GM03348 (cell line): ENCODE data around the gene ZFP57.
A peak's percentile ranks its signal among the peaks of the same experiment; 100 is the strongest.

ENCODE experiments used
- DNase-seq: peaks from one replicate; pipeline ENCODE4 v3.0.0; 2012; ENCODE audit warnings: low spot score

Gene ZFP57

DNA sequence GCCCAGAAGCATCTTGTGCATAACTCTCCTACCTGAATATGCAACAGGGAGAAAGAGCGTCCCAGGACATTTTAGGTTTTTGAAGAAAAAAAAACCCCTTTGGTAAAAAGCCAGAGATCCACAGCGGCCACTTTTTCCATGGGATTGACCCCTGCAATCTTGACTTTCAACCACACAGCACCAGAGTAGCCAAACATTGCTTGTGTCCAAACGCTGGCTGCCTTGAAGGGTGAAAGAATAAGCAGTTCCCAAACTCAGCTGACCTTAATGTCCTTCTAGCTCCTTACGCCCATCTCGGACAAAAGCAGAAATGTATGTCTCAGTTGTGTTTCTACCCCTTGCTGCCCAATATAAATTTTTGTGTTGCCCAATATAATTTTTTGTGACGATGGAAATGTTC, 25.3 kb downstream of the ZFP57 start:
- no peak for DNase-seq

DNA sequence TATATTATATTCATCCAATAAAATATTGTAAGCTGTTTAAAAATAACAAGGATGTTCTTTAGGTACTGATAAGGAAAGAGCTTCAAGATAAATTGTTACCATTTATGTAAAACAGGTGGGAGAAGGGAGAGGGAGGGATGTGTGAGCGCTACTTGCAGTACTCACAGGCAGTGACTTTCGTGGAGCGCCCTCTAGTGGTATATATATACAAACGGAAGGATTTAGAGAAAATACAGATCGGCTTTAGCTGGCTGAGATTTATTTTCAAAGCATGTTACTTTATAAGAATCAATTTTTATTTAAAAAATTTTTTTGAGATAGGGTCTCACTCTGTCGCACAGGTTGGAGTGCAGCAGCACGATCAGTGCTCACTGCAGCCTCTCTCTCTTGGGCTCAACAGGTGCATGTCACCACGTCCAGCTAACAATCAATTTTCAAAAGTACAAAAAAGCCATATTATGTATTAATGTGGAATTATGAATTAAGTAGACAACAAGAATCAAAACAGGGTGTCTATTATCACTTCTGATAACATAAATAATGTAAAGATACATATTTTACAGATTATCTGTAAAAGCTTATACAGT, 27.4 kb downstream of the ZFP57 start:
- DNase-seq: peak; percentile 76

DNA sequence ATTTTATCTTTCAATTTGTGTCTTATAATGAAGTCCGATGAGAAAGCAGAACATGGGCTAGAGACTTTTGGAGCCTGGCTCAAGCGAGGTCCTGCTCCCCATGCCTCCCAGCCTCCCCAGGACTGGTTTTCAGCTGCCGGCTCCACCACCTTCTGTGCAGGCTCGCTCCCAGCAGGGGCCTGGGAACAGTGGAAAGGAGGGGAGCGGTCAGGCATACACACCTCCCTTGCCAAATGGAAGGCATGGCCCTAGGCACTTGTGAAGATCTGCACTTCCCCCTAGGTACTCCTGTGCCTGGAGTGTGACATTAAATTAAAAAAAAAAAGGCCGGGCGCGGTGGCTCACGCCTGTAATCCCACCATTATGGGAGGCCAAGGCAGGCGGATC, 28.8 kb downstream of the ZFP57 start:
- no peak for DNase-seq

DNA sequence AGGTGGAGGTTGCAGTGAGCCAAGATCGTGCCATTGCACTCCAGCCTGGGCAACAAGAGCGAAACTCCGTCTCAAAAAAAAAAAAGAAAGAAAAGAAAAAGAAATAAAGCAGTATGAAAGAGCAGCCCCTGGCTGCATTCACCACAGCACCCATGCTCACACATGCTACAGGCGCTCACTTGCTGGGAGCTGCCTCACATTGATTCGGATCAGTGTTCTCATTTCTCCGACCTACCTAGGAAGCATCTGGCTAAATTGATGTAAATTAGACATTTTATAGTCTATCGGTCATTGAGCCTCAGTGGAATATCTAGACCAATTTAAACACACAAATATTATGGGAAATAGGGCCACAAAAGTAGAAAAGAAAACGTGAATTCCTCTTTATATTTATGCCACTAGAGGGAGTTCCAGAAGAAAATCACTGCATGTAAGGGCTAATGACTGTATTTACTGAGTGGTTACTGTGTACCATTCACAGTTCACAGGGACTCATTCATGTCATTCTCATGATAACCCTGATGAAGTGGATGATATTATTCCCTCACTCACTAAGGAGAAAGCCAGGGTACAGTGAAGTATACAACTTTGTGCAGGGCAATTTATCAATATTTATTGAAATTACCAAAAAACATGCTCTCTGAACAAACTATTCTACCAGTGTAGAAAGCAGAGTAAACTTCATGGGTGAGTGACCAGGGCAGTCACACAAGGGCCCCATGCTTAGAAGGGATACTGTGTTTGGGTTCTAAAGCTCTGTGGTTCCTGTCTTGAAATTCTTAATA, 29.3 kb downstream of the ZFP57 start:
- peak; percentile 63 for DNase-seq

DNA sequence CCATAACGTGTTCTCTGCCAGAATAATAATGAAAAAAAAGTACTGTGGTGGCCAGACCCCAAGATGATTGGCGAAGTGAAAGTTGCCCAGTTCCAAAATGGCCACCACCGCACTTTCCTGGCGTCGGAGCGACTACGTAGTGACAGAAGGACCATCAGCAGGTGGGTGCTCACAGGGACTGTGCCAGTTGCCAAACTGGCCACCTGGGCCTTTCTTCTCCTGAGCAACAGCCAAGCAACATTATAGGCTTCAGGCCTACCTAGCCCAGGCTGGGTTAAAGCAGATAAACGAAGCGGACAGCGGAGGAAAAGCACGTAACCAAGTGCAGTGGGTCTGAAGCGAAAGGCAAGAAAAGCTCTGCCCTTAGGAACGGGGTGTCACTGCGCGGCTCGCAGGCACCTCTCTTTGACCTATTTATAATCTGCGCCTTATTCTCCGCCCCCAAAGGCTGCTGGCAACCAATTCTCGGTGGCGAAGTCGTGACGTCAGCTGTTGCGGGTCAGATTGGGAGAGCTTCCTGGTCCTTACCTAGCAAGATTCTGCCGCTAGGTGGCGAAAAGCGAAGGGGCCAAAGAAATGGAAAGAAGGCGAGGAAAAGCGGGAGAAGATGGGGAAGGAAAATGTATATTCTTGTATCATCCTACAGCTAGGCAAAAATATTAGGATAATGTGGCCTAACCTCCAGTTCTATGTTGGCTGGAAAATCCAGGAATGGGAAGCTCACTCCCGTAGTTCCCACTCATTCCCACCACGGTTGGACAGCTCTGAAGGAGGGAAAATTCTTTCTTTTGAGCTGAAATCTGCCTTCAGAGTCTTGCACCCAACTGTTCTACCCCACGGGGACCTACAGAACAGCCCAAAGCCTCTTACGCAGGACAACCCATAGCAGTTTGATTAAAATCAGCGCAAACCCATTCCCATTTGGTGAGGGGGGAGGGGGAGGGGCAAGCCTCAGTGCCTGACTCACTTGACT, 31.0 kb downstream of the ZFP57 start:
- peak; percentile 96 for DNase-seq

DNA sequence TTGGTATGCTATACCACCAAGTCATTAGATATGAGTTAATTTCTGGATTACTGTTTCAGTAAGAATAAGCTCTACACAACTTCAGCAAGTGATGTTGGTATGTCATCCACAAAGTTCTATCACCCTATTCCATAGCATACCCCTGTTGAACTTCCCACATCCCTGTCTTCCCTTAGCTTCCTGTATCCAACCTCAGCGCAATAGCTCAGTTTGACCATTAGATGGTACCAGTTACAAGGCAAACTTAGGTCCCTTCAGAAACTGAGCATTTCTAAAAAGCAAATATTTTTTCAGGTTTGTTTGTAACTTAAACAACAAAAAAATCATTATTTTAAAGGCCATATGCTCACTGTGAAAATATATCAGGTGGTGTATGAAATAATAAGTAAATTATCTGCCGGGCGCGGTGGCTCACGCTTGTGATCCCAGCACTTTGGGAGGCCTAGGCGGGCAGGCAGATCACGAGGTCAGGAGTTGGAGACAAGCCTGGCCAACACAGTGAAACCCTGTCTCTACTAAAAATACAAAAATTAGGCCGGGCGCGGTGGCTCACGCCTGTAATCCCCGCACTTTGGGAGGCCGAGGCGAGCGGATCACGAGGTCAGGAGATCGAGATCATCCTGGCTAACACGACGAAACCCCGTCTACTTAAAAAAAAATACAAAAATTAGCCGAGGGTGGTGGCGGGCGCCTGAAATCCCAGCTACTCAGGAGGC, 32.9 kb downstream of the ZFP57 start:
- DNase-seq: peak; percentile 44

DNA sequence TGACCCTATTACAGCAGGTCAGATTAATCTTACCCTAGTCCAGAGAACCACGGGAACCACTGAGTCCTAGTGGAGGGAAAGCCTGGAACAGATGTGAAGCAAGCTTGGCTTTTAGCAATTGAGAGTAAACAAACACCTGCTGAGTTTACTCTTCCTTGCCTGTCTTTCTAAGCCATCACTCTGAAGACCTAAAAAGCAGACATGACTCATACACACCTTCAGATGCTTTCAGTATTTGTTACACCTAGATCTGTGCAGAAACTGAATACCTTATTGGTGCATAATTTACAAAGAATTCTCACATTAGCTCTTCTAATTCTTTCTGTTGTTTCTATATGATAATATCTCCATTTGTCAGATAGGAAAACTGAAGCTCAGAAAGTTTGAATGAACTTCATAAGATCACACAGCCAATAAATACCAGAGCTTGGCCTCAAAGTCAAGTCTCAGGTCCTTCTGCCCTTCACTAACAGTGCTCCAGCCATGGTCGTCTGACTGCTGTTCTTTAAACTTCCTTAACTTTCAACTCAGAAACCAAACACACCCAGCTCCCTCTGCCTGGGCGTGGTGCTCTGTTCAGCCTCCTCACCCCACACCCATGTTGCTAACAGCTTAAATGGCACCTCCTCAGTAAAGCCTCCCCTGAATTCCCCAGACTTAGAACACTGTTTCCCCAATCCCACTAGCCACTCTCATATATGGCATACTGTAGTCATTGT, 39.4 kb downstream of the ZFP57 start:
- no peak for DNase-seq

DNA sequence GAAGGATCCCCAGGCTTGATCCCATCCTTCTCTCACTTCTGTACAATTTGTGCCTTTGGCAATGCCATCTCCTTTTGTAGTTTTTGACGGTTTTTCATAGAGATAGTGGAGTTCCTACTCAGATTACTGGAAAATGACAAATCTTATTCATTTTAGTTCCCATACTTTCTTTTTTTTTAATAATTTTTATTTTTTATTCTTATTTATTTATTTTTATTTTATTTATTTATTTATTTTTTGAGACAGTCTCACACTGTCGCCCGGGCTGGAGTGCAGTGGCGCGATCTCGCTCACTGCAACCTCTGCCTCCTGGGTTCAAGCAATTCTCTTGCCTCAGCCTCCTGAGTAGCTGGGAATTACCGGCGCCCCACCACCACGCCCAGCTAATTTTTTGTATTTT, 43.7 kb downstream of the ZFP57 start:
- DNase-seq: no peak

DNA sequence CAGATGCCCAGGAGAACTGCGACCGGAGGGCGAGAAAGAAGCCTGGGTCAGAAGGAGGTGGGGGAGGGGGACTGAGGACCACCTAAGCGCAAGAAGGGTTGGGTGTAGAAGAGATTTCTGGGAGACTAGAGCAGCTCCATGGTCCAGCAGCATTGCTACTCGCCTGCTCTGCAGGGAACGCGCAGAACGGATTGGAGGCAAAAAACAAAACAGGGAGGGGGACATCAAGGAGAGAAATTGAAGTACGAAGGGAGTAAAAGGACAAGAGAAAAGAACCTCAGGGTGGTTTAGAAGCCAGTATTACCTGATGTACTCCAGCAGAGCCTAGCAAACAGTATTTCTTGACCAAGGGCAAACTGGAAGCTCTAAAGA, 47.4 kb downstream of the ZFP57 start:
- DNase-seq: no peak

DNA sequence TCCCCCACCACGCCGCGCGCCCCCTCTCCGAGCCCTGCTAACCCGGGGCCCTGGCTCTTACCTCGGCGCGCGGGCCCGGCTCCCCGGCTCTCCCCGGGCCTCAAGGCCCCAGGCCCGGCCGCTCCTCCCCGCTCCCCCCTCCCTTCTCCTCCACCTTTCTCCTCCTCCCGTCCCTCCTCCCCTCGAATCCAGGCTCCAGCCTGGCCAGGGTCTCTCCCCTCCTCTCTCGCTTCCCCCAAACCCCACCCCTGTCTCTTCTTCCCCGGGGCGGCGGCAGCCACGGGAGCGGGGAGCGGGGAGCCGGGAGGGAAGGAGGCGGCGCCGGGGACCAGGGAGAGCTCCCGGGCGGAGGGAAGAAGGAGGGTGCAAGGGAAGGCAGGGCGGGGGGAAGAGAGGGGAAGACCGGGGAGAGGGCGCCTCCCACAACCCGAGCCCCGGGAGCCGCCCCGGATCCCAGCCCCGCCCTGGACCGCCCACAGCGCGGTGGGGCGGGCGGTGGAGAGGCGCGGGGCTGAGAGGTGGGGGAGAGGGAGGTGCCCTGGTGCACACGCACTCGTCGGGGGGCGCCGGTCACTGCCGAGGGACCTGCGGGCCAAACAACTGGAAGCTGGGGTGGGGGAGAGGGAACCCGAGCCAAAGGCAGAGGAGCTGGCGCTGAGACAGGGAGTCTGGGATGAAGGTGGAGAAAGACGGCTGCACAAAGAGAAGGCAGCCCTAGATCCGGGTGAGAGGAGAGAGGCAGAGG, 48.0 kb downstream of the ZFP57 start, which contains the start of gene GABBR1:
GABBR1 (minus strand) TSS at position 395 of the 745 bp plus-strand sequence. CDS start 798 bp downstream, outside the sequence.
- peak; percentile 99 for DNase-seq

DNA sequence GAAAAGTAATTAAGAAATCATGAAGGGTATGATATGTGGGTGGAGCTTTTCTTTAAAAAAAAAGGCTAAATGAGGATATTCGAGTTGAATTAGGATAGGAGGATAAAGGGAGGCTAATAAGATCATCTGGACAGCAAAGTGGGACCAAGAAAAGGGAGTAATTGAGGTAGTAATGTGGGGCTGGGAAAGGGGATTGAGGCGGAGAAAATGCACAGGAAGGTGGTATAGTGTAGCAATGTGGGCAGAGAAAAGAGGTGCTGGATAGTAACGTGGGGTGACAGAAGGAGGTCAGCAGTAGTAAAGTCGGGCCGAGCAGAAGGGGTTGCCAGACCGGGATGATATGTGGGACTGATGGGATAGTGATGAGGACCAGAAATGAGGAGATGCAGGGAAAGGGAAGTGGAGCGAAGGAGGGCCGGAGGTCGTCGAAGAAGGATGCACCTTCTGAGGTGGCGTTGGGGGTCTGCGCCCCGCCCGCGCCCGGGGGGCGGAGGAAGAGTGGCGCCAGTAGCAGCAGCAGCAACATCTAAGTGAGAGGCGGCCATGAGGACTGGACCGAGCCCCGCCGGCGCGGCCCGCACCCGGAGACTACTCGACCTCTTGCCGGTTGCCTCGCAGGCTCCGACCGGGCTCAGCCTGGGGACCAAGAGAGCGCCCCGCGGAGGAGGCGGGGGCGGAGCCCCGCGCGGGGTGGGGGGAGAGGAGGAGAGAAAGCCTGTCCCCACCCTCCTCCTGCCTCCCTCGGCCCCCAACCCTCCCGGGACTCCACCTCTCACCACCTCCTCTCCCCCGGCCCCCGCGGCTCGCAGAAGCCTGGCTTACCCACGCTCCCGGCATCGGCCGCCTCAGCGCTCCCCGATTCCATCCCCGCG, 48.9 kb downstream of the ZFP57 start:
- DNase-seq: peak; percentile 86

DNA sequence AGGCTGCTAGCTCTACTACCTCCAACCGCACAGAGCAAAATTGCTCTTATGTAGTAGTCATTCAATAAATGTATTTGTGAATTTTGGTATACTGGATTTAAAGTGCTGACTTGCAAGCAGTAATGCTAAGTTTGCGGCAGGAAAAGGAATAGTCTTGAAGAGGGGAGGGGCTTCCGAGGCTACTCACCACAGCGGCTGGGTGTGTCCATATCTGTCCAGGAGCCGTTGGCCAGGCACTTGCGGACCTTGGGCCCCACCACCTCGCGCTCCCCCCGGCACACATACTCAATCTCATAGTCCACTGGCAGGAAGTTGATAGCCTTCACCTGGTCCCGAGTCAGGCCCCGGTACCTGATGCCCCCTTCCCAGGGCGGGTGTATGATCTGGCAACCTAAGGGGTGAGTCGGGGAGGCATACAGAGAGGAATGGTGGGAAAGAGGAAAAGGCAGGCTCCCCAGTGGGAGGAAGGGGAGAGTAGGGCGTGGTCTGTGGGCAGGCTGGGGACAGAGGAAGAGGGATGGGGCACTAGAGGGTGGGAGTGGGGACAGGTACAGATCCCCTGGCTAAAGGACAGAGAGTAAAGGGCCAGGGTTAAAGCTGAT, 49.6 kb downstream of the ZFP57 start:
- DNase-seq: no peak

DNA sequence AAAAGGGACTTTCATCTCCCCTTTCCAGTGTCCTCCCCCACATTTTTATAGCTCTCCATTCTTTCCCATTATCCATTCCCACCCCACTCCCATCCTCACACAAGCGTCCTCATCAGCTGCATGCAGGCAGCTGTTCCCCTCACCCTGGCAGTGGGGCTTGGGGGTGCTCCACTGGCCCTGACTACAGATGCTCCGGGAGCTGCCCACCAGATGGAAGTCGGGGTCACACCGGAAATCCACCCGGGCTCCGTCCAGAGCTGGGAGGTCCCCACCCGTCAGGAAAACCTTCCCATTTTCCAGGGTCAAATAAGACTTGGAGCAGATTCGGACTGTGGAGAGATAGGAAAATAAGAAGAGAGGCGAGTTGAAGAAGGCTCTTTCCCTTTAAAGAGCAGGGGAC, 50.6 kb downstream of the ZFP57 start:
- DNase-seq: no peak

DNA sequence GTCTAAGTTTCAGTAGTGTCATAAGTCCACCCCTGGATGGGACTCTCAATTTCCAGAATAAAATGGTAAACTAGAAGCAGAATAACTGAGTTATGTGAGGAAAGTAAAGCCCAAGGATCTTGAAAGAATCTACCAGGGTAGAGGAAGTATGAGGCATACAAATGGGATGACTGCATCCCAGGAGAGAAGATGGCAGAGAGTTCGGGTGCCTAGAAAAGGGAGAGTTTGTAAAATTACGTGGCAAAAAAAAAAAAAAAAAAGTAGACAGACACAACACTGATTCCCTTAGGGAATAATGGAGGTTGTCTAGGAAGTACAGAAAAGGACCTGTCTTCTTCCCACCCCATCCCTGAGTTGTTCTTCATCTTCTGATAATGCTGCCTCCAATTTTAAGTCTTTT, 51.4 kb downstream of the ZFP57 start:
- no peak for DNase-seq

DNA sequence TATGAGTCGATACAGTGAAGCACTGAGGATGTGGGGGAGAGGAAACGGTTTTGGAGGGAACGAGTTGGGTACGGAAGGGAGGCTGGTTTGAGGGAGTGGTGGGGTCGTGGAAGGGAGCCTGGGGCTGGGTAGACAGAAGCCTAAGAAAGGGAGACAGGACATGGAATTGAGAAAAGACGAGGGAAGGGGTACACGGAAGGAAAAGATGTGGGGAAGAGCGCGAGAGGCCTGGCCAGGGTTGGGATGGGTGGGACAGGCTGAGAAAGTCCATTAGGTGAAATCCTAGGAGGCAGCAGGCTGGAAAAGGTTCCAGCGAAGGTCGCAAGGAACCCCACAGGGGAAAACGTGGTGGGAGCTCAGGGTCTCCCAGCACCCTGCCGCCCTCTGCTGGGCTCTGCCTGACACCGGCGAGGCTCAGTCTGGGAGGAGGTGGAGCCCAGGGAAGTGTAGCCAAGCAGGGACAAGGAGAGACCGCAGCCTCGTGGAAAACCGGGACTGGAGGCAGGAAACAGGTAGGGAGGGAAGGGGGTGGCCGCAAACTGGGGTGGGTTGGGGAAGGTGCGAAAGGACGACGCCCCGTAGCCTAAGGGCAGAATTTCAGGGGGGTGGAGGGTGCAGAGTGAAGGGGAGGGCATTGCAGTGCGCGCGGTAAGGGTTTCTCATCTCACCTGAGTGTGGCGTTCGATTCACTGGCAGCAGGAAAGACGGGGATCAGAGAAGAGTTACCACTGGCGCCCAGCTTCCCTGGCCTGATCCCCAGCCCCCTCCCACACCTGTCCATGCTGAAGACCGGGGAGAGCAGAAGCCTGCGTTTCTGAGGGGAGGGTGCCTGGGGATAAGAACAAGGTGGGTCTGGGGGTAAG, 52.3 kb downstream of the ZFP57 start:
- peak; percentile 91 for DNase-seq

DNA sequence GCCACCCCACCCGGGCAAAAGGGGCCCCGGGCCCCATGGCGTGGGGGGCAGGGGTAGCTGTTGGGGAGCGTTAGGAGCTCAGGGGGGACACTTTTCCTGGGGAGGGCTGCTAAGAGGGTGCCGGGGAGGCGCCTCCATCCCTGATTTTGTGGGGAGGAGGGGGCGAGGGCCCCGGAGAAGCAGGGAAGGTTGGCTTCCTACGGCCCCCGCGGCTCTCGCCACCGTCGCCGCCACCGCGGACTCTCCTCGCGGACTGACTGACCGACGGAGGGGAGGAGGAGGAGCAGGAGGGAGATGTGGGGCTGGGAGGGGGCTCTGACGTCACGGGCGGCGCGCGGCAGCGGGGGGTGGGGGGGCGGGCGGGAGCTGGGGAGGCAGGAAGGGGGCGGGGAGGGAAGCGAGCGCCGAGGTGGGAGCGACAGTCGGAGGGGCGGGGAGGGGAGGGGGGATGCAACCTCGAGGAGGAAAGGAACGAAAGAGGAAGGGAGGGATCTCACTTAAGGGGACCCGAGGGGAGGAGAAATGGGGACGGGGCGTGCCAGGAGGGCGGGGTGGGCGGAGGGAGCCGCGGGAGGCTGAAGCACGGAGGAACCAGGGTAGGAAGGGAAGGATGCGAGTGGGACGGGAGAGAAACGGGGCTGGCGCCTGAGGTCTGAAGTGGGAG, 53.1 kb downstream of the ZFP57 start:
- DNase-seq: peak; percentile 94

DNA sequence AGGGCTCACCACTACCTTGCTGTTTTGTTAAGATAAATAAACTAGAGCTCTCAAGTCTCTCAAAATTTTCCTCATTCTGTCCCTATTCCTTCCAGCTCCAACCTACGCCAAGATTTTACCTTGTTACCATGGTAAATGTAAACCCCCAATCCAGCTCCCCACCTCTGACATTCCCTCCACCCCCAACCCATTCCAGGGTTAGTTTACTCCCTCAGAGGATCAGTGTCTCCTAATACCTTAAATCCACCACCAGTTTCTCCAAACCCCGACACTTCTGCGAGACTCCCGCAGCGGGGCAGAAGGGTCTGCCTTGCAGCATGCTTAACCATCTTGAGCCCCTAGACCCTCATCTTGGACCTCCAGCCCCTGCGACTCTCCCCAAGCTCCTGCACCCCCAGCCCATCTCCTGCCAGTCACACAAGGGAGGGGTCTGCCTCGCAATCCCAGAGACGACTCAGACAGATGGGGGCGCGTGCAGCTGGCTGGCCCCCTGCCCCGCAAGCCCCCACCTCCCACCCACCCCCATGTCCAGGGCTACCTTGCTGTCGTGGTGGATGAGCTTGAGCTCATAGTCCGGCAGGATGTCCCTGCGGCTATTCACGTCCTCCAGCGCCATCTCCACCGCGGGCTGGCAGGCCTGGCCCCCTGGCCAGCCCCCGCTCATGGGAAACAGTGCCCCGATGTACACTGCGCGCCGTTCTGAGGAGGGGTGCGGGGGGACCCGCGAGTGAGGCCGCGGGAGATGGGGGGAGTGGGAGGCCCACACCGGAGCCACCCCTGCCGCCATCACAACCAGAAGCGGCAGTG, 53.8 kb downstream of the ZFP57 start:
- DNase-seq: peak; percentile 20
